GM12874 (cell line): ENCODE measurements around the gene TEAD4.

Experiments used
- CTCF ChIP-seq: IDR thresholded peaks from 2 replicates; pipeline ENCODE4 v1.5.1; 2011; ENCODE audit warnings: low read depth, mild to moderate bottlenecking, control low read depth, low read length, moderate library complexity; ENCODE audit not compliant: insufficient read depth

The TEAD4 gene

GRCh38 chr12:2973566-2973965 lies 14.4 kb downstream of the TEAD4 start:
- TF ChIP-seq CTCF = no peak

GRCh38 chr12:2974560-2974971 lies 15.4 kb downstream of the TEAD4 start:
- no peak for TF ChIP-seq CTCF

DNA sequence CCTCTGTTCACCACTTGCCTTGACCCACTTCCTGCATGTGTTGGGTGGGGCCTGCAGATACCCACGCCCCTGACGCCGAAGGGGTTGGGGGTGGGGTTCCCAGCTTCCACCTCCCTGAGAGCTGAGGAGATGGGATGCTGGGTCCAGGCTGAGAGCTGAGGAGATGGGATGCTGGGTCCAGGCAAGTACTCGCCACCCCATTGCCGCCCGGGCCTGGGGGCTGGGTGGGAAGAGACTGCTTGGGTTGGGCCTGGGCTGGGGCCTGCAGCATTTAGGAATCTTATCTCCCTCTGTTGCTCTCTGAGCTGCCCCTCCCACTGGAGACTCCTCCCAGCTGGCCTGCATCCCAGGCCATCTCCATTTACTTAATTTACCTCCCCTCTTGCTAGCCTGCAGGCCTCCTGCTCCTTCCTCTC lies 17.4 kb downstream of the TEAD4 start:
- TF ChIP-seq CTCF = no peak

DNA sequence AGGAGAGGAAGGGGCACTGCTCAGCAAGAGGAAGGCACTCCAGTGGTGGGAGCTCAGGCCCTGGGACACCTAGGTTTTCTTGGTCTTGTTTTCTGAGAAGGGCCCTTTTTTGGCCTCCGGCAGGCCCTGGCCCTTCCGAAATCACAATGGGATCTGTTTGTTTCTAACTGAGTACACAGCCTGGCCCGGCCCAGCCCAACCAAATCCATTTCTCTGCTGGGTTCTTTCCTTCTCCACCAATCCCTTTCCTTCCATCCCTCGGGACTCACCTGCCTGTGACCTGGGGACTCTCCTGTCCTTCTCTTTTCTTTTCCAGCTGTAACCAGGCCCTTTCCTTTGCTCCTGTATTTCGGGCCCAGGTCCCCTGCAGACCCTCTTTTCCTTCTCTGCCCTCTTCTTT lies 18.6 kb downstream of the TEAD4 start:
- TF ChIP-seq CTCF = no peak

- no peak for TF ChIP-seq CTCF
Observed at GRCh38 chr12:2979806-2980205, 20.6 kb downstream of the TEAD4 start.

GRCh38 chr12:2980630-2981029 lies 21.4 kb downstream of the TEAD4 start:
- no peak for TF ChIP-seq CTCF

DNA sequence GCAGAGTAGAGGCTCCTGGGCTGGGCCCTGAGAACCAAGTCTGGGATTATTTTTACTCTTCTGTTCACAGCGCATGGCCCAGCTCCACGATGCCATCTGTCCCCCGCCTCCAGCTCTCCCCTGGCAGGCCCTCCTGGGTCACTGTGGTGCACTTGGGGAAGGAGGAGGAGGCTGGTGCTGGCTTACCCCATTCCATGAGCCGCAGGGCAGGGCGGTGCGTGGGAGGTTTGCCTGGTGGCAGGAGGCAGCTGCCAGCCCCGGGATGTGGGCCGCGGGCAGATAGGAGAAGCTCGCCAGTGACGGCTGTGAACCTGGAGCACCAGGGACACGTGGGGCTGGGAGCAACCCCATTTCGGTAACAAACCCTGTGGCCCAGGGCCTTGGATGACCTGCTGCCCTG lies 23.2 kb downstream of the TEAD4 start:
- TF ChIP-seq CTCF = no peak

DNA sequence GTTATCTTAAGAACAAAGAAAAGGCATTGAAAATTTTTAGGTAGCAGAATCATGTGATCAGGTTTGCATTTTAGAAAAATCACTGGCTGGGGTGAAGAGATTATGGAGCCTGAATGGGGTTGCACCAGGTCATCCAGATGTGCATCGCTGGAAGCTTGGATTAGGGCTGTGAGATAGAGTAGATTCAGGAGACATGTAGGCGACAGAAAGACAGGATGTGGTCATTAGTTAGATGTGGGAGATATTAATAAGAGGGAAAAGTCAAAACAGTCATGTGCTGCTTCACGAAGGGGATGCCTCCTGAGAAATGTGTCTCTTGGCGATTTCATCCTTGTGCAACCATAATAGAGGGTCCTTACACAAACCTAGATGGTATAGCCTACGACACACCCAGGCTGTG lies 25.1 kb downstream of the TEAD4 start:
- no peak for TF ChIP-seq CTCF
